HL-60 (cell line): Measurements from ENCODE around the gene SHROOM4.

Experiments
- DNase-seq, 2 experiments: peaks; one replicate each; pipeline ENCODE4 v3.0.0-alpha.2; 2010 to 2020; ENCODE audit warnings: low read depth in 1 of 2, low spot score in 1 of 2
- H3K27ac ChIP-seq: fragments of 250-450 bp; sonication (Bioruptor Pico); replicated peaks from 2 replicates; pipeline ENCODE4 v1.5.1; 2020; ENCODE audit warnings: mild to moderate bottlenecking, moderate library complexity
- H3K27me3 ChIP-seq: fragments of 250-450 bp; sonication (Bioruptor Pico); 2 replicates; pipeline ENCODE4 v1.5.1; 2021; ENCODE audit warnings: mild to moderate bottlenecking, moderate library complexity; ENCODE audit not compliant: insufficient read depth, poor library complexity, severe bottlenecking
- H3K4me3 ChIP-seq: replicated peaks from 2 replicates; pipeline ENCODE4 v1.5.1; 2011; ENCODE audit warnings: mild to moderate bottlenecking, control low read depth, low read length; ENCODE audit not compliant: insufficient read depth
- GABPA ChIP-seq: IDR thresholded peaks from 2 replicates; pipeline ENCODE4 v1.6.1; 2012; ENCODE audit warnings: low read depth
- POLR2AphosphoS5 ChIP-seq: IDR thresholded peaks from 2 replicates; pipeline ENCODE4 v1.6.1; 2012; ENCODE audit warnings: low read depth
- SPI1 ChIP-seq: IDR thresholded peaks from 2 replicates; pipeline ENCODE4 v1.6.1; 2012; ENCODE audit warnings: low read depth, mild to moderate bottlenecking, borderline replicate concordance
- TF ChIP-seq, protein P1 (sequence below): IDR thresholded peaks from 2 replicates; pipeline ENCODE4 v1.6.1; 2012; ENCODE audit warnings: low read depth; ENCODE audit not compliant: insufficient replicate concordance
- TF ChIP-seq, protein P2 (sequence below): IDR thresholded peaks from one replicate; pipeline ENCODE4 v1.5.1; 2011; ENCODE audit warnings: low read length, control low read depth, inconsistent platforms; ENCODE audit not compliant: insufficient read depth

SHROOM4 gene

DNA sequence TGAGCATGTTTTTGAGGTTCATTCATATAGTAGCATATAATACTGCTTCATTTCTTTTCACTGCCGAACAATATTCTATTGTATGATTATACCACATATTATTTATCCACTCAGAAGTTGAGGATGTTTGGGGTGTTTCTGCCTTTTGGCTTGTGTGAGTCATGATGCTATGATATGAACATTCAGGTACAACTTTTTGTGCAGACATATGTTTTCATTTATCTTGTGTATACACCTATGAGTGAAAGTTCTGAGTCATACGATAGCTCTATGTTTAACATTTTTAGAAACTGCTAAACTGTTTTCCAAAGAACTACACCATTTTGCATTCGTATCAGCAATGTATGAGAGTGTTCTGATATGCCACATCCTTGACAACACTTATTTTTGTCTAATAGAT, 57.7 kb downstream of the SHROOM4 start:
- H3K27me3 ChIP-seq, result peaks cover 3% of the 10 kb centered on the region
- TF ChIP-seq, protein P1, sequence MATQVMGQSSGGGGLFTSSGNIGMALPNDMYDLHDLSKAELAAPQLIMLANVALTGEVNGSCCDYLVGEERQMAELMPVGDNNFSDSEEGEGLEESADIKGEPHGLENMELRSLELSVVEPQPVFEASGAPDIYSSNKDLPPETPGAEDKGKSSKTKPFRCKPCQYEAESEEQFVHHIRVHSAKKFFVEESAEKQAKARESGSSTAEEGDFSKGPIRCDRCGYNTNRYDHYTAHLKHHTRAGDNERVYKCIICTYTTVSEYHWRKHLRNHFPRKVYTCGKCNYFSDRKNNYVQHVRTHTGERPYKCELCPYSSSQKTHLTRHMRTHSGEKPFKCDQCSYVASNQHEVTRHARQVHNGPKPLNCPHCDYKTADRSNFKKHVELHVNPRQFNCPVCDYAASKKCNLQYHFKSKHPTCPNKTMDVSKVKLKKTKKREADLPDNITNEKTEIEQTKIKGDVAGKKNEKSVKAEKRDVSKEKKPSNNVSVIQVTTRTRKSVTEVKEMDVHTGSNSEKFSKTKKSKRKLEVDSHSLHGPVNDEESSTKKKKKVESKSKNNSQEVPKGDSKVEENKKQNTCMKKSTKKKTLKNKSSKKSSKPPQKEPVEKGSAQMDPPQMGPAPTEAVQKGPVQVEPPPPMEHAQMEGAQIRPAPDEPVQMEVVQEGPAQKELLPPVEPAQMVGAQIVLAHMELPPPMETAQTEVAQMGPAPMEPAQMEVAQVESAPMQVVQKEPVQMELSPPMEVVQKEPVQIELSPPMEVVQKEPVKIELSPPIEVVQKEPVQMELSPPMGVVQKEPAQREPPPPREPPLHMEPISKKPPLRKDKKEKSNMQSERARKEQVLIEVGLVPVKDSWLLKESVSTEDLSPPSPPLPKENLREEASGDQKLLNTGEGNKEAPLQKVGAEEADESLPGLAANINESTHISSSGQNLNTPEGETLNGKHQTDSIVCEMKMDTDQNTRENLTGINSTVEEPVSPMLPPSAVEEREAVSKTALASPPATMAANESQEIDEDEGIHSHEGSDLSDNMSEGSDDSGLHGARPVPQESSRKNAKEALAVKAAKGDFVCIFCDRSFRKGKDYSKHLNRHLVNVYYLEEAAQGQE, result no peak
- TF ChIP-seq, protein P2, sequence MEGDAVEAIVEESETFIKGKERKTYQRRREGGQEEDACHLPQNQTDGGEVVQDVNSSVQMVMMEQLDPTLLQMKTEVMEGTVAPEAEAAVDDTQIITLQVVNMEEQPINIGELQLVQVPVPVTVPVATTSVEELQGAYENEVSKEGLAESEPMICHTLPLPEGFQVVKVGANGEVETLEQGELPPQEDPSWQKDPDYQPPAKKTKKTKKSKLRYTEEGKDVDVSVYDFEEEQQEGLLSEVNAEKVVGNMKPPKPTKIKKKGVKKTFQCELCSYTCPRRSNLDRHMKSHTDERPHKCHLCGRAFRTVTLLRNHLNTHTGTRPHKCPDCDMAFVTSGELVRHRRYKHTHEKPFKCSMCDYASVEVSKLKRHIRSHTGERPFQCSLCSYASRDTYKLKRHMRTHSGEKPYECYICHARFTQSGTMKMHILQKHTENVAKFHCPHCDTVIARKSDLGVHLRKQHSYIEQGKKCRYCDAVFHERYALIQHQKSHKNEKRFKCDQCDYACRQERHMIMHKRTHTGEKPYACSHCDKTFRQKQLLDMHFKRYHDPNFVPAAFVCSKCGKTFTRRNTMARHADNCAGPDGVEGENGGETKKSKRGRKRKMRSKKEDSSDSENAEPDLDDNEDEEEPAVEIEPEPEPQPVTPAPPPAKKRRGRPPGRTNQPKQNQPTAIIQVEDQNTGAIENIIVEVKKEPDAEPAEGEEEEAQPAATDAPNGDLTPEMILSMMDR, result no peak
- TF ChIP-seq SPI1, result no peak
- no peak for DNase-seq
- no peak overlapping the region for H3K27ac ChIP-seq
- no peak overlapping the region for H3K4me3 ChIP-seq

DNA sequence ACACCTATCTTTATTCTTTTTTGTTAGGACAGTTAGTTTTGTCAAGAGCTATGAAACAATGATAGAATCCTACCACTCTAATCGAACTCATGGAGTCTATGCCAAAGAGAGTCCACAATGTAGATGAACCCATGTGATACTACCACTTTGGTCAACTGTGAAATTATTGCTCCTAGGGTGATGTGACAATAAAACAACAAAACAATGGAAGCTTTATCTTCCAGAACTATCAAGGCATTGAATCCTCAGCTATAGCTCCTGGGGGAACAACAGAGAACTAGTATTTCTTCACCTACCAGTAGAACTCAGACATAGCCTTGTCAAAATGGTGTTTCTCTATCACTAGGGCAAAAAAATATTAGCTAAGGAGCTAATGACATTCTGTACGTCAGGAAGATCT, 62.9 kb downstream of the SHROOM4 start:
- TF ChIP-seq, protein P1, result no peak
- Histone ChIP-seq H3K27ac (no peak overlapping the region), H3K27me3 (peaks cover 3% of the 10 kb centered on the region), H3K4me3 (no peak overlapping the region)
- no peak for DNase-seq

DNA sequence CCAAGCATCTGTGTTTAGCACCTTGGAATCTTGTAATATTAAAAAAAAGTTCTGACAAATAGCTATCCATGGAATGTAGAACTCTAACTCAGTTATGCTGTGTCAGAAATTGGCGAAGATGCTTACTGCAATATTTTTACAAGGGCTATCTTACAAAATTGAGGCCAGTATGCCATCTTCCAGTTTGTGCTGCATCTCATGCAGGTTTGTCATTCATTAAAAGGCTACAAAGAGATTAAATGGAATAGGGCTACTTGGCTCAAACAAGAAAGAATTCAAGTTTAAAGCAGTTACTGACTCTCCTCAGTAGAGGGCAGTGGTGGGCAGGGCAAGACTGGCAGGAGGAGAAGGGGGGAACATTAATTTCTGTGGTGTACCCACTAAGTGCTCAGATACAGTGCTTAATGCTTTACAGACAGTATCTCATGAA, 66.5 kb downstream of the SHROOM4 start:
- DNase-seq, result peak in 1 of 2 experiments; percentile 2
- Histone ChIP-seq H3K27ac (no peak overlapping the region), H3K4me3 (no peak overlapping the region), H3K27me3 (no peaks in the 10 kb centered on the region)
- TF ChIP-seq GABPA, result no peak
- TF ChIP-seq, protein P2, result peak; percentile 16

DNA sequence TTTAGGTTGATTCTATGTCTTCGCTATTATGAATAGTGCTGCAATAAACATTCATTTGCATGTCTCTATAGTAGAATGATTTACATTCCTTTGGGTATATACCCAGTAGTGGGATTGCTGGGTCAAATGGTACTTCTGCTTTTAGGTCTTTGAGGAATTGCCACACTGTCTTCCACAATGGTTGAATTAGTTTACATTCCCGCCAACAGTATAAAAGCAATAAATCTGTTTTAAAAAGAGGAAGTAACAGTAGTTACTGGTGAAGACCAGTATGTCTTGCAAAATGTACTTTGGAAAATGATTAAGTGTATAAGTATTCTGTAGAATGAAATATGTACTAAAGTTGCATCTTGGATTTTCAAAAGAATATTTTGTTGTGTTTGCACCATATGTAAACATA, 77.3 kb downstream of the SHROOM4 start:
- no peak overlapping the region for H3K4me3 ChIP-seq
- DNase-seq, result peak in 1 of 2 experiments; percentile 2
- H3K27ac ChIP-seq, result no peak overlapping the region
- no peaks in the 10 kb centered on the region for H3K27me3 ChIP-seq
- TF ChIP-seq, protein P2, result no peak
- no peak for TF ChIP-seq GABPA
- no peak; the same call in 1 of the 2 replicates for TF ChIP-seq SPI1
- TF ChIP-seq, protein P1, result no peak
- no peak for TF ChIP-seq POLR2AphosphoS5
